A673 (cell line): ENCODE measurements around the gene STARD9. TPM values are rescaled to one million over a fixed set of nuclear protein-coding genes. Genes with fewer than 3 reads are reported as not detected.

Experiments
- BruUV-seq: library from RNA; stranded (reverse); fragments of 400-500 nt; replicated peaks from 2 replicates; lab custom pipeline; 2021; lab: Mats Ljungman, UMichigan
- CTCF ChIA-PET: fragments of 300-600 bp; sonication (Branson Sonifier 250); formaldehyde crosslinking; loops from one replicate; lab custom pipeline; 2022; ENCODE audit warnings: antibody characterized with exemption; lab: Charles Lee
- POLR2A ChIA-PET: fragments of 300-600 bp; sonication (Branson Sonifier 250); formaldehyde crosslinking; loops from one replicate; lab custom pipeline; 2022; ENCODE audit warnings: antibody characterized with exemption; ENCODE audit not compliant: low non-redundant PET; lab: Charles Lee
- DNase-seq: peaks from one replicate; pipeline ENCODE4 v3.0.0-alpha.2; 2015; ENCODE audit warnings: low spot score
- H3K27ac ChIP-seq: fragments of 200-600 bp; sonication (generic); 2 replicates; pipeline ENCODE4 v1.5.1; 2016; ENCODE audit warnings: mixed run types, low read depth, mild to moderate bottlenecking, mixed read lengths, antibody characterized with exemption, low read length; ENCODE audit not compliant: poor library complexity, severe bottlenecking
- H3K27me3 ChIP-seq: fragments of 200-600 bp; sonication (generic); replicated peaks from 2 replicates; pipeline ENCODE4 v1.6.1; 2017; ENCODE audit warnings: mixed run types, low read depth, mild to moderate bottlenecking, mixed read lengths, antibody characterized with exemption, low read length; ENCODE audit not compliant: insufficient read depth, poor library complexity
- H3K36me3 ChIP-seq: fragments of 200-600 bp; sonication (generic); 2 replicates; pipeline ENCODE4 v1.6.1; 2016; ENCODE audit warnings: mixed run types, mild to moderate bottlenecking, mixed read lengths, antibody characterized with exemption, low read length; ENCODE audit not compliant: insufficient read depth, poor library complexity, severe bottlenecking
- H3K4me1 ChIP-seq: fragments of 200-600 bp; sonication (generic); 2 replicates; pipeline ENCODE4 v1.6.1; 2017; ENCODE audit warnings: mixed run types, mild to moderate bottlenecking, mixed read lengths, antibody characterized with exemption, low read length; ENCODE audit not compliant: insufficient read depth, poor library complexity, severe bottlenecking
- H3K4me3 ChIP-seq: fragments of 200-600 bp; sonication (generic); 2 replicates; pipeline ENCODE4 v1.5.1; 2016; ENCODE audit warnings: low read depth, mixed run types, mild to moderate bottlenecking, mixed read lengths, low read length; ENCODE audit not compliant: poor library complexity, severe bottlenecking
- H3K9me3 ChIP-seq: fragments of 200-600 bp; sonication (generic); 2 replicates; pipeline ENCODE4 v1.6.1; 2016; ENCODE audit warnings: mixed run types, low read depth, mild to moderate bottlenecking, mixed read lengths, antibody characterized with exemption, low read length; ENCODE audit not compliant: poor library complexity, severe bottlenecking
- CTCF ChIP-seq: fragments of 300-800, 200-600 bp; sonication (generic); conservative IDR thresholded peaks from 2 replicates; pipeline ENCODE4 v1.5.1; 2017; ENCODE audit warnings: low read depth, mild to moderate bottlenecking, antibody characterized with exemption, low read length, moderate library complexity, mixed read lengths
- EZH2 ChIP-seq: fragments of 200-600 bp; sonication (generic); IDR thresholded peaks from 2 replicates; pipeline ENCODE4 v1.6.1; 2017; ENCODE audit warnings: borderline replicate concordance, low read depth, mild to moderate bottlenecking, mixed read lengths, antibody characterized with exemption, low read length; ENCODE audit not compliant: poor library complexity, severe bottlenecking
- intact Hi-C: fragments of 100-400 bp; cut with micrococcal nuclease; formaldehyde crosslinking; loops from one replicate; pipeline ENCODE4 v1.10.0; 2022; ENCODE audit not compliant: unreplicated experiment
- total RNA-seq: library from RNA; stranded (reverse); gene quantifications from 2 replicates; pipeline ENCODE4 v1.2.3, GENCODE V29; 2021

The STARD9 gene
- total RNA-seq, 1 experiment from 2014 or later = 12.0 TPM

- no TSS peak for BruUV-seq
- peak; percentile 66 for DNase-seq
- intact Hi-C loops = no loop called here
- no peaks in the 10 kb centered on the region for H3K9me3 ChIP-seq
- peak overlapping the region; percentile 34 for H3K27ac ChIP-seq
- H3K27me3 ChIP-seq = no peaks in the 10 kb centered on the region
- H3K4me3 ChIP-seq = no peak overlapping the region
- no peaks in the 10 kb centered on the region for H3K36me3 ChIP-seq
- ChIA-PET CTCF (interaction anchor here (0.8 kb wide), 1 partner anchor 223 kb away, joined by 3 read pairs; no protein-coding TSS in a partner anchor), POLR2A (no interaction called here)
- peaks cover 39% of the 10 kb centered on the region for H3K4me1 ChIP-seq
- no peak for TF ChIP-seq CTCF
- no peak for TF ChIP-seq EZH2
These were observed 32.7 kb downstream of the STARD9 start for GRCh38 chr15:42608110-42608531.

- Histone ChIP-seq H3K4me3 (peak overlapping the region; percentile 4), H3K27ac (peak overlapping the region; percentile 34), H3K4me1 (peaks cover 39% of the 10 kb centered on the region), H3K36me3 (no peaks in the 10 kb centered on the region), H3K27me3 (no peaks in the 10 kb centered on the region), H3K9me3 (no peaks in the 10 kb centered on the region)
- POLR2A ChIA-PET = interaction anchor here (0.7 kb wide), 1 partner anchor 34 kb away, joined by 3 read pairs; the partner anchor contains the start of gene STARD9
- BruUV-seq = no TSS peak
- peak; percentile 68 for DNase-seq
- intact Hi-C loops = no loop called here
- CTCF ChIA-PET = no interaction called here
- TF ChIP-seq CTCF (no peak), EZH2 (no peak)
These were observed 33.5 kb downstream of the STARD9 start for GRCh38 chr15:42608752-42609488.

GRCh38 chr15:42611532-42611931, 36.1 kb downstream of the STARD9 start:
- no peaks in the 10 kb centered on the region for H3K36me3 ChIP-seq
- no peak overlapping the region for H3K4me3 ChIP-seq
- peaks cover 23% of the 10 kb centered on the region for H3K4me1 ChIP-seq
- intact Hi-C loops = no loop called here
- DNase-seq = no peak
- TF ChIP-seq EZH2 (no peak), CTCF (no peak)
- CTCF ChIA-PET = no interaction called here
- H3K9me3 ChIP-seq = no peaks in the 10 kb centered on the region
- H3K27me3 ChIP-seq = no peaks in the 10 kb centered on the region
- BruUV-seq = no TSS peak
- POLR2A ChIA-PET = no interaction called here
- H3K27ac ChIP-seq = no peak overlapping the region
